GM21576 (cell line): ENCODE results near the gene PHPT1.
"Not testable (repeated sequence)": the region's sequence is repeated elsewhere in the genome, so short reads cannot be mapped to it uniquely, and the experiment has no call there.

Experiments
- ATAC-seq: cut with Tn5 transposase; IDR thresholded peaks from one replicate; pipeline ENCODE4 v1.9.1; 2021; ENCODE audit warnings: mild to moderate bottlenecking, moderate library complexity; ENCODE audit not compliant: unreplicated experiment

Gene PHPT1

GRCh38 chr9:136823136-136824046 lies 25.8 kb upstream of the PHPT1 start:
- no peak for ATAC-seq

- no peak for ATAC-seq
These were observed 24.5 kb upstream of the PHPT1 start for GRCh38 chr9:136824496-136825225.

GRCh38 chr9:136825295-136826187 lies 23.7 kb upstream of the PHPT1 start:
- no peak for ATAC-seq

GRCh38 chr9:136826188-136826541 lies 23.0 kb upstream of the PHPT1 start:
- no peak for ATAC-seq

- ATAC-seq: no peak
These were observed 22.3 kb upstream of the PHPT1 start for GRCh38 chr9:136826703-136827582.

- ATAC-seq: no peak
These were observed 21.3 kb upstream of the PHPT1 start for GRCh38 chr9:136827794-136828473.

- no peak for ATAC-seq
These were observed 20.6 kb upstream of the PHPT1 start for GRCh38 chr9:136828474-136829140.

- no peak for ATAC-seq
These were observed 19.8 kb upstream of the PHPT1 start for GRCh38 chr9:136829412-136829811.

GRCh38 chr9:136829981-136830885 lies 19.0 kb upstream of the PHPT1 start:
- ATAC-seq: no peak

- ATAC-seq: no peak
These were observed 18.0 kb upstream of the PHPT1 start for GRCh38 chr9:136831002-136831719.

- no peak for ATAC-seq
These were observed 17.5 kb upstream of the PHPT1 start for GRCh38 chr9:136831720-136832104.

- ATAC-seq: no peak
These were observed 16.6 kb upstream of the PHPT1 start for GRCh38 chr9:136832581-136832980.

GRCh38 chr9:136833381-136834048 lies 15.7 kb upstream of the PHPT1 start:
- not testable (repeated sequence) for ATAC-seq

GRCh38 chr9:136835162-136835931 lies 13.9 kb upstream of the PHPT1 start:
- no peak for ATAC-seq

- ATAC-seq: no peak
These were observed 13.0 kb upstream of the PHPT1 start for GRCh38 chr9:136835932-136836904.
